ENCODE results near the gene RFXAP.

RFXAP gene

DNA sequence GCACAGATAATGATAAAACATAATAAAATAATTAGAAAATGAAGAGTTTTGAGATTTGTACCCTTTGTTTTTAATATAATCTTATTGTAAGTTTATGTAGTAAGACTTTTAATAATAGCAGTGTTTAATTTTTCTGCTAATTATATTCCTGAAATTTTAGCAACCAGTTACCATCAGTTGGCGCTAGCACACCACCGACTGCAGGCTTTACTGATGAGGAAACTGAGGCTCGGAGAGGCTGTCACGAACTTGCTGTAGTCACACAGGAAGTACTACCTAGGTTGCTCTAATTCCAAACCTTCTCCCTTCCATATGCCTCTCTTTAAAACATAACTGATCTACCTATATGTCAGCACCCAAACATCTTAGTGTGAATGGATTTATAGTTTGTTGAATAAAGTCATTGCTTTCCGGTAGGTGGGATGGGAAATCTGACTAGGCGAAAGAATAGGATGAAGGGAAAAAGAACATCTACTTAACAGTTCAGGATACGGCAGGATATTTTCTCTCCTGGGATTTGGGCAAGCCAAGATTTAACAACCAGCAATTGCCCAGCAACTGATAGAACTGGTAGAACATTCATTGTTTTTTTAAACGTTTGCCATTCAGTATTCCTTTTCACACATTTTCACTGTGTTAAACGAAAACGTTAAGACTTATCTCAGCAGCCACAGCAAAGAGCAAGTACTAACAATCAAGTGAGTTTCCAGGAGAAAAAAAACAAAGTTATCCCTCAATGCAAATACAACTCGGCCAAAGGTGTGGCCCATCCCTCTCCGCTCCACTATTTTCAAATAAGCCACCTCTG lies 822 bp upstream of the RFXAP start:
- no peak for DNase-seq

DNA sequence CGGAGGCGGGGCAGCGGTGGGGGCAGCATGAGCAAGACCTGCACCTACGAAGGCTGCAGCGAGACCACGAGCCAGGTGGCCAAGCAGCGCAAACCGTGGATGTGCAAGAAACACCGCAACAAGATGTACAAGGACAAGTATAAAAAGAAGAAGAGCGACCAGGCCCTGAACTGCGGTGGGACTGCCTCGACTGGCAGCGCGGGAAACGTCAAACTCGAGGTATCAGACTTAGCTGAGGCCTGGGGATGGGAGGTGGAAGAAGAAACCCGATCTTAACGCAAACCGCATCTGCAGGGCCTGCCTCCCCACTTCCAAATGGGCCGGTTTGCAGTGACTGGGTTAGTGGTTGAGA lies 693 bp downstream of the RFXAP start:
- DNase-seq, result peak in 1 of 2 donors; percentile 10

DNA sequence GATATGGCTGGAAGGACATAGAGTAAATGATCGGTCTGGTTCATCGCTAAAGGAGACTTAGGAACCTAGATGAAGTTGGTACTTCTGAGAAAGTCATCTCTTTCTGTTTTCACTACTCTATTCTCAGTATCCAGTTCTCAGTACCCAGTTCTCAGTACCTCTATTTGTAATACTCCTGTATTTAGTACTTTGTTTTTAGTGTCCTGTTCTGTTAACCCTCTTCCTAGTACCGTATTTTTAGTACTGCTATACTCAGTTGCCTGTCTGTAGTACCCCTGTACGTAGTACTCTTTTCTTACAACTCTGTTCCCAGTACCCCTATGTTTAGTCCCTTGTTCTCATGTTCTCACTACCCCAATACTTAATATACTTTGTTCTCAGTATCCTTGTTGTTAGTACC lies 1.2 kb downstream of the RFXAP start:
- DNase-seq, result no peak

DNA sequence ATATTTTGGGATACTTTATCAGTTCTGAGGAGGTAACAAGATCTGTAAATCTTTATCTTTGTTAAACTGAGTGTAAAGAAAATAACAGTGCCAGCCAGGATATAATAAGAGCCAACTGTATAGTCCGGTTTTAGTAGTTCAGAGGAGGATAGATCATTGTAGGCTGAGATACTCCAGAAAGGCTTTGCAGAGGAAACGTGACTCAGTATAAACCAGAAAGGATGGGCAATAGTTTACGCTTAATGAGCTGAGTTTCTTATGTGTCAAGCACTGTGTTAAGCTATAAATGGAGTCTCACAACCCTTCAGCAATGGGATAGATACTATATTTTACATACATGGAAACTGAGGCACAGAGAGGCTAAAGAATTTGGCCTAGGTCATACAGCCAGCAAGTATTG lies 3.8 kb downstream of the RFXAP start:
- no peak for DNase-seq

DNA sequence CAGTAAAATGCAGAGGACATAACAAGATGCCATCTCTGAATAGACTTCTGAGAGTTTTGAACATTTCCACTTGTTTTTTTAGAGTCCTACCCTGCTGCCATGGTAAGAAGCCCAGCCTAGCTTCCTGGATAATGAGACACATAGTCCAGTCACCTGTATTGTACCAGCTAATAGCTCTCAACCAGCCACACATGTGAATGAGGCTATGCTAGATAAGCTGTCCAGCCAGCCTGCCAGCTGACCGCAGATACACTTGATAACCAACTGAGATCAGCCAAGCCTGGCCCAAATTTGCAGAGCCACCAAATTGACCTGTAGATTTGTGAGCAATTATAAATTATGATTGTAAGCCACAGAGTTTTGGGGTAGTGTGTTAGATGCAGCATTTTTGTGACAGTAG lies 10.7 kb downstream of the RFXAP start:
- DNase-seq, result no peak

DNA sequence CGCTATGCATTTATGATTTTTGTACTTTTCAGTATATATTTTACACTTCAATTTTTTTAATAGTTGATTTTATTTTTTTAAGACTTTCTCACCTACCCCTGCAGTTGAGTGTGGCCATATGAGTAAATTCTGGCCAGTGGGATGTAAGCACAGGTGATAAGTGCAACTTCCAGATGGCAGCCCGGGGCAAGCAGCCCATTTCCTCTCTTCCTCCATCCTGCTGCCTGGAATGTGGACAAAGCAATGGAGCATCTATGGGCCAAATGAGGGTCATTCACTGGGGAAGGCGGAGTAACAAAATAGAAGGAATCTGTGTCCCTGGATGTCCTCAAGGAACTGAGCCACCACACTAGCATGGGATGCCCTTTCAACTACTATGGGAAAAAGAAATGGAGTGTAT lies 12.3 kb downstream of the RFXAP start:
- no peak for DNase-seq

DNA sequence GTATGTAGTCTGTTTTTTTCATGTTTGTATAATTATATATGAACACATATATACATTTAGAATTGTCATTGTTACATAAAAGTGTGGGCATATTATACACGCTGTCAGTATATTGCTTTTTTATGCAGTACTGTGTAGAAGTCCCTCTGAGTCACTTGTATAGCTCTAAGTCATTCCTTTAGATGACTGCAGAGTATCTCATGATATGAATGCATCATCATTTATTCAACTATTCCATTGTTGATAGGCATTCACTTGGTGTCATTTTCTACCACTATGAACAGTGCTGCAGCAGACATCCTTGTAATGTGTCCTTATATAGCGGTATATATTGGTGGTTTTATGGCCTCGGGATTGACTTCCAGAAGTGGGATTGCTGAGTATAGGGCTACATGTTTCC lies 15.3 kb downstream of the RFXAP start:
- DNase-seq, result no peak

DNA sequence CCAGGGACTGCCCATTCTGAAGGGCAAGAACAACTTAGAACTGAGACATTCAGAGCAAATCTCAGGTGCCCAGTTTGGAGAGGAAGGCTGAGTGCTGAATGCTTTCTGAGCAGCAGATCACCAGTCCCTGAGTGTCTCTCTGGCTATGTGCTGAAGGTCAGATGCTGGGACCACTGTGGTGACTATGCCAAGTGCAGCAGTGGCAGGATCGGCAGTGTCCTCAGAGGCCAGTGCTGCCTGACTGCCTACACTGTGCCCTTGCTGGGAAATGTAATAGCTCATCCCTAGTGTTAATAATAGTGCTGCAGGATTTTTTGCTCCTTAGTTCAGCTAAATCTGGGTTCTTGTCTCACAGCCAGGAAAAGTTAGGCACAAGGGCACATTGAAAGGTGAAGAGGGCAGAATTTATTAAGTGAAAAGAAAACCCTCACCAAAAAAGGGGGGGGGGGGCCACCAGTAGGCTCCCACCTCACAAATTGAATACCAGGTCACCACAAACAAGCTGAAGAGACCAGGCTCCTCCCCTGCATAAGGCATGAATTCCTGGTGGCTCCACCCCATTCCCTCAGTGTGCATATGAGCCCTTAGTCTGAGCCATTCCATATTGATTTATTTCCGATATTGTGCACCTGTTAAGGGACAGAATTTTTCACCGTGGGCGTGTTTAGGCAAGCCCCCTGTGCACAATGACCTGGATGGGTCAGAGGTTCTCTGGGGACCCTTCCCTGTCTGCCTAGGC lies 18.5 kb downstream of the RFXAP start:
- no peak for DNase-seq

DNA sequence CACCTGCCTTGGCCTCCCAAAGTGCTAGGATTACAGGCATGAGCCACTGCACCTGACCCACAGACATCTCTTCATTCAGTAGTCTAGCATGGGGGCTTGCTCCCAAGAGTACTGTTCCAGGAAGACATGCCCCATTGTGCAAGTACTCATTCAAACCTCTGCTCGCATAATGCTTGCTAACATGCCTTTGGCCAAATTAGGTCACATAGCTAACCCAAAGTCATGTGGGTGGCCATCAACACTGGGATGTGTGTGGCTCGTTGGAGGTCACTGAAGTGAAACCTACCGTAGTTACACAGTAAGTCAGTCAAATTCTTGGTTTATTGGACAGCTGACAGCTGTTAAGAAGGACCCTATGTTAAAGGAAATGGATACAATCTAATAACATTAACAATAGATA lies 20.3 kb downstream of the RFXAP start:
- DNase-seq, result no peak

DNA sequence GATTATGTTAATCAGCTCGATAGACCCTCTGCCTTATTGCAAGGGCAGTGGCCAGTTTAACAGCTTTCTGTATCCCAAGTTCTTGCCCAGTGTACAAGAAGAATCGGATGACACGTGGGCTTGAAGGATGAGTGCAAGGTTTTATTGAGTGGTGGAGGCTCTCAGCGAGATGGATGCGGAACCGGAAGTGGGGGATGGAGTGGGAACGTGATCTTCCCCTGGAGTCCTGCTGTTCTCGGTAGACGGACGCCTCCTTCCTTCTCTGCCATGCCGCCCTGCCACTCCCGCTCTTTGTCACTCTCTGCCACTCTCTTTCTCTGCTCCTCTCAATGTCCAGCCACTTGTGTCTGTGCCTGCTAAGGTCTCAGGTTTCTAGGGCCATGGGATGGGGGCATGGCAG lies 21.0 kb downstream of the RFXAP start:
- DNase-seq, result no peak

DNA sequence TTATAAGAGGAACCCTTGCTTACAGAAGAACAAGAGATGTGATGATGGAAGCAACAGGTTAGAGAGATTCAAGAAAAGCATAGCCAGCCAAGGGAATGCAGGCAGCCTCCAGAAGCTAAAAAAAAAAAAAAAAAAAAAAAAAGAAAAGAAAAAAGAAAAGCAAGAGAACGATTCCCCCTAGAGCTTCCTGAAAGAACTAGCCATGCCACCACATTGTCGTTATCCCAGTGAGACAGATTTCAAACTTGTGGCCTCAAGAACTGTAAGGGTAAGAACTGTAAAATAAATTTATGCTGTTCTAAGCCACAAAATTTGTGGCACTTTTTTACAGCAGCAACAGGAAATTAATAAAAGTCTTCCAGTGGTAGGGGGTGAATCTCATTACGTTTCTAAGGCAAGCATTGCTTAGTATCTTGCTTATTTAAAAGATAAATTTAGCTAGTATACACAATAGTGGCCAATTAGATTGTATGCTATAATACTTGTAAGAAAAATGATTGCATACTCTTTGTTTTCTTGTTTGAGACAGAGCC lies 21.8 kb downstream of the RFXAP start:
- DNase-seq, result no peak

DNA sequence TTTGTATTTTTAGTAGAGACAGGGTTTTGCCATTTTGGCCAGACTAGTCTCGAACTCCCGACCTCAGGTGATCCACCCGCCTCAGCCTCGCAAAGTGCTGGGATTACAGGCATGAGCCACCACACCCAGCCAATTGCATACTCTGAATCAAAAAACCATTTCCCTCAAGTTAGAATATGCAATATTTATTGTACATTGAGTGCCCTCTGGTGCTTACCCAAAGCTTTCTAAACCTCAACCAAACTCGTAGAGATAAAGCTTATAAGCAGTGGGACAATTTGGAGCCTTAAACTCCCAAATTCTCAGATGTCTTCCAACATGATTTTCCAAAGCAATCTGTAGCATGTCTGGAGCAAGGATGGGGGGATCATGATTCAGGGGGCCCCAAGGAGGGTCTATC lies 22.4 kb downstream of the RFXAP start:
- DNase-seq, result no peak

DNA sequence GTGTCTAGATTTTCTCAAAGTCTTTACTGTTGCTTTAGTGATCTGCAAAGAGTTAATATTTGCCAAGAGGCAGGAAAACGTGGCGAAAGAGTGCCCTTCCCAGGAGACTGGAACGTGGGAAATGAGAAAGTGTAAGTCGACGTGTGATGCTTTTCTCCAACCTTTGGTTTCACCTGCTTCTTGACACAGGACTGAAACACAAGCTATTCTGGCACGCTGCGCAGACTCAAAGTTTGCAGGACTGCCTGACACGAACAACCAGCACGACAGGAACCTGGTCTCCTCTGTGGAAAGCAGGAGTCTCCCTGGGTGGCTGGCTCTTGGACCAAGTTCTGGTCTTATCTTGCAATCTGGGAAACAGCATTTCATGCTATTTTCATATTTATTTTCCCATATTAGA lies 28.6 kb downstream of the RFXAP start:
- DNase-seq, result no peak

DNA sequence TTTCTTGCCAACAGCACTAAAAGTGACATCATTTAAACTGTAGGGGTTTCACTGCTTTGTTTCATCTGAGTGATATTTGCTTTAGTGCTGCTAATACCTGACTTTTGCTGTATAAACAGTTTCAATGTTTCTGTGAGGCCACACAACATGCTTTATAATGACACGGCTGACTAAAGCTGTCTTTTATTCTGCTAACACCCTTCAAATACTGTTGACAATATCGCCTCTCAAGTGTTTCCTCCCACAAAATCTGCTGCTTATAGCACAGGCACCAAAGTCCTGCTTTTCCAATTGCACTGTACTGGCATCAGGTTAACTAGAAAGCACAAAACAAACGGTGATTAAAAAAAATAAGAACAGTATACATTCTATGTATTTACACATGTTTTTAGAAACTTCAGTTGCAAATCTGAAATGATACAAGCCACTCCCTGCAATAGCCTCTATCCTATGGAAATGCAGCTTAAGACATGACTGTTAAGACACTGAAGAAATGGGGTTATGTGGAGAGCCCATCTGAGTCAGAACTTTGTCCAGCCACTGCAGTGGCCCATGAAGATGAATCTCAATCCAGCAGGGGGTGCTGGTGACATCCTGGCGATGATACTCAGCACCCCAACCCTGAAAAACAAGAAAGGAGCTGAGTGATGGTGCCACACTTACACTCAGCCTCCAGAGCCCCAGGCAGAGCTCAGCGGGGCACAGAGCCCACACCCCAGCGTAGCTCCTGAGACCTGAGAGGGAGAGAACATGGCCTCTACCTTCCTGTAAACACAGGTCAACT lies 29.4 kb downstream of the RFXAP start:
- no peak for DNase-seq

DNA sequence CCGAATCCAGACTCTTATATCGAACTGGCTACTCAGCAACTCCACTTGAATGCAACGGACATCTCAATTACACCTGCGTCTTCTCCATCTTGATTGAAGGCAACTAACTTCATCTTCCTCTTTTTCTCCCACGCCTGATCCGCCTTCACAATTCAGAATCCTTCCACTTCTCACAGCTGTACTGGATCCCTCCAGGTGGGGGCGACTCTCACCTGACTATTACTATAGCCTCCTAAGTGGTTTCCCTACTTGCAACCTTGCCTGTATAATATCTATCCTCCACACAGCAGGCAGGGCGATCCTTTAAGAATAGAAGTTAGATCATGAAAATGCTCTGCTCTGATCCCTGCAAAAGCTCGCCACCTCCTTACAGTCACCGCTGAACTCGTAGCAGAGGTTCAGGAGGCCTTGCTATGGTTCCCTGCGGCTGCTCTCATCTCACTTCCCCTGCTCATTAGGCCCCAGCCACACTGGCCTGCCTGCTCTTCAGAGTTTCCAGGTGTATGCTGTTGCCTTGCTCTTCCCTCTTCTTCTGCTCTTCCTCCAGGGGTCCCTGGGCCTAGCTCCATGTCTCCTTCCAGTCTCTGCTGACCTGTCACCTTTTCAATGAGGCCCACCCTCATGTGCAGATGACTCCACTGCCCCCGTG lies 31.9 kb downstream of the RFXAP start:
- no peak for DNase-seq

DNA sequence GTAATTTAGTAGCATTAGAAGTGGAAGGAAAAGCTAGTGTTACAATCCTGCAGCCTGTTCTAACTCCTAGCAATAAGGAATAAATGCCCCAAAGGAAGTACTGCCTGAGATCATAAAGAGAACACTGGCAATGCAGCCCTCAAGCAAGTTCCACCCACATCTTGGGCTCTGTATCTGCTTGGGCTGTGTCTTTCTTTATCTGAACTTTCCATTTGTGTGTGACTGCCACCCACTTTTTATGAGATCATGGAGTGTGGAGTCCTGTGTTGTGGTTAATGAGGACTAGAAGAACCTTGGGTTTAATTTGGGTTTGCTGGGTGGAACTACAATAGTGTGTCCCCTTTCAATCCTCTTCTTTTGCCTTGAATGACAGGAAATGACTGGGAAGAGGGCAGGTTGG lies 38.2 kb downstream of the RFXAP start:
- DNase-seq, result no peak

DNA sequence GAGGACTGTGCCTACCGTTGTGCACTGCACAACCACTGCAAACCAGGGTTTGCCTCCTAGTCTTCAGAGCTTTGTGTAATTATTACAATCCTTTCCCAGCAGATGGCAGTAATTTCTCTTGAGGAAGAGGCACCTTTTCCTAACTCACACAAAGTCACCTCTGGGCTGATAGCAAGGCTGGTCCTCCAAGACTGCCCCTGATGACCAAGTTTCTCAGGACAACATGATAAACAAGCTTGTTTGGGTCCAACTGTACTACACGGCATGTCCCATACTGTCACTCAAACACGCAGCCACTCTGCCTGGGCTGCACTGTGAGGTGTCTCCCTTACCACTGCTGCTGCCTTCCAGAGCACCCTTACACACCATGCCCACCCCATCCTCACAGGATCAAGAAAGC lies 39.3 kb downstream of the RFXAP start:
- DNase-seq, result no peak

DNA sequence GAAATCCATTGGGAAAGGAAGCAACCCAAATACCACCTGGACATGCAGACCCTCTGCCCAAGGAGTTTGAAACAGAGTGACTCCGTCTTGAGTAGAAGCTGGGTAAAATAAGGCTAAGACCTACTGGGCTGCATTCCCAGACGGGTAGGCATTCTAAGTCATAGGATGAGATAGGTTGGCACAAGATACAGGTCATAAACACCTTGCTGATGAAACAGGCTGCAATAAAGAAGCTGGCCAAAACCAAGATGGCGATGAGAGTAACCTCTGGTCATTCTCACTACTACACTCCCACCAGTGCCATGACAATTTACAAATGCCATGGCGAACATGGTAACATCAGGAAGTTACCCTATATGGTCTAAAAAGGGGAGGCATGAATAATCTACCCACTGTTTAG lies 40.2 kb downstream of the RFXAP start:
- DNase-seq, result no peak

DNA sequence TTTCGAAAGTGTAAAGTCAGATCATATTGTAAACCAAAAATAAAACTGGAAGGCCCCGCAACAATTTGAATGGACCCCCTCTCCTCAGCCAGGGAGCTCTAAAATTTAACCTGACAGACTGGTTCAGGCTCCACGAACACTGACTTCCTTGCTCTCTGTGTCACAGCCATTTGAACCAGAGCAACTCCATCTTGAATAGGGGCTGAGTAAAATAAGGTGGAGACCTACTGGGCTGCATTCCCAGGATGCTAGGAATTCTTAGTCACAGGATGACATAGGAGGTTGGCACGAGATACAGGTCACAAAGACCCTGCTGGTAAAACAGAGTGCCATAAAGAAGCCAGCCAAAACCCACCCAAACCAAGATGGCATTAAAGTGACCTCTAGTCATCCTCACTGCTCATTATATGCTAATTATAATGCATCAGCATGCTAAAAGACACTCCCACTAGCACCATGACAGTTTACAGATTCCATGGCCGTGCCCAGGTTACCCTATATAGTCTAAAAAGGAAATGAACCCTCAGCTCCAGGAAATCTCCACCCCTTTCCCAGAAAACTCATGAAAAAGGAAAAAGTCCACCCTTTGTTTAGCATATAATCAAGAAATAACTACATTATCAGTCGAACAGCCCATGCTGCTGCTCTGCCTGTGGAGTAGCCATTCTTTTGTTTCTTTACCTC lies 43.1 kb downstream of the RFXAP start:
- no peak for DNase-seq

DNA sequence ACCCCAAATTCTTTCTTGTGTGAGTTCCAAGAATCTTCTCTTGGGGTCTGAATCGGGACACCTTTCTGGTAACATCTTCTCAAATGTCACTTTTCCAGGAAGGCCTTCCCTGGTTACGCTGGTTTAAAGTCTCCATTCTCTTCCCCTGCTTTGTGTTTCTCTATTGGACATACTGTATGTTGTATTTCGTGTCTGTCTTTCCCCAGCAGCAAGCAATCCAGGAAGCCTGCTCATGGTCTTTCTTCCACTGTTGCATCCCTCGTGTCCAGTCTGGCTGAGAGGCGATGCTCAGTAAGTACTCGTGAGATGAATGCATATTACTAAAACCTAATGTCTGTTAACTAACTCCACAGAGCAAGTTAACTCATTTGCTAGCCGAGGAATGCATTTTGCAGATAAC lies 43.7 kb downstream of the RFXAP start:
- no peak for DNase-seq

DNA sequence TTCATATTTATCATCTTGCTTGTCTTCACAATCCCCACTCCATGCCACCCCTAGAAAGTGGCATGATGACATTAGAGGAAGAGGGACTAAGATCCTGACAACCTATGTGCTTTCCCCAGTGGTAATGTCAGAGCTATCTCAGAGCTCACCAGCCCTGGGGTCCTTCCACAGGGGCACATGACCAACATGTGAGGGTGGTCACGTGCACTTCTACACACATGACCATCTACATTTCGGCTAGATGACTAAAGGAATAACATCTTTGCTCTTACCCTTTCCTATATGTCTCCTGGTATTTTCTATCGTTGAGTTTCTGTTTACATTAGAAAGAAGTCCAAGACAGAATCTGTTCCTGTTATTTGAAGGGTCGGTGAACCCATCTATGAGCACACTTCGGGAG lies 46.2 kb downstream of the RFXAP start:
- DNase-seq, result no peak

DNA sequence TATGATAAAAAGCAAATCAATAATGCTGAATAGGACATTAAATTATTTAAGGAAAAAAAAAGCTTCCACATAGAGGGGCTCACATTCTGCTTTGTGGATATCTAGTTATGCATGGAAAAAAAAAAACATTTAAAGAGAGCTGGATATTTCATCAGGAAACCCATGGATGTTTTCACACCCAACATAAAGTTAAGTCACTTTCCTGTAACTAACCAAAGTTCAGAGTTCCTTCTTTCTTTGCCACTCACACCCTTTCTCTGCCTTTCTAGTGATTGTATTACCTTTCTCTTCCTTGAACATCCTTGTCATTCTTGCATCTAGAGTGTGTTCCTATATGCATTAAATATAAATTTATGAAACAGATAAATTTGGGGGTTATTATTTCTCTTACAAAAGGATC lies 47.2 kb downstream of the RFXAP start:
- DNase-seq, result no peak
